ENCODE data around the gene ARNT2. TPM values are rescaled to one million over a fixed set of nuclear protein-coding genes. Genes with fewer than 3 reads are reported as not detected.
A peak's percentile ranks its signal among the peaks of the same experiment; 100 is the strongest.

ARNT2 gene
- polyA plus RNA-seq, 12 donors, result 6.5 to 11.3 (median 7.2) TPM; not detected in 1

DNA sequence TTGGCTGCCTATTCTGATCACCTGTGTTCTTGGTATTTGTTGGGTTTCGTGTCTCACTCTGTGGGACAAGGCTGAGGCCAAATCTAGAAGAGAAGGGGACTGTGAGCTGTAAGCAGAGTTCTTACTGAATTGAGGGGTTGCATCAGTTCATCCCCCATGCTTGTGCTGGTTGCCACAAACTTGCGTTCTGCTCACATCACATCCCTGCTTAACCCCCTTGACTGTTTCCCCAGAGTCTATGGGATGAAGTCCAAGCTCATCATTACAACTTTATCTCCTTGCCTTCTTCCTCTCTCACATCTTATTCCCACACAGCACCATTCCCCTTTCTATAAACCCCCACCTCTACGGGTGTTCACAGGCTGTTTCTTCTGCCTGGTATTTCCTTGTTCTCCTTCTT, 147.2 kb downstream of the ARNT2 start:
- no peak for DNase-seq

- DNase-seq, result no peak
Measured at GRCh38 chr15:80554560-80554959, 150.4 kb downstream of the ARNT2 start.

- DNase-seq, result no peak
Measured at GRCh38 chr15:80556694-80557367, 152.6 kb downstream of the ARNT2 start.

DNA sequence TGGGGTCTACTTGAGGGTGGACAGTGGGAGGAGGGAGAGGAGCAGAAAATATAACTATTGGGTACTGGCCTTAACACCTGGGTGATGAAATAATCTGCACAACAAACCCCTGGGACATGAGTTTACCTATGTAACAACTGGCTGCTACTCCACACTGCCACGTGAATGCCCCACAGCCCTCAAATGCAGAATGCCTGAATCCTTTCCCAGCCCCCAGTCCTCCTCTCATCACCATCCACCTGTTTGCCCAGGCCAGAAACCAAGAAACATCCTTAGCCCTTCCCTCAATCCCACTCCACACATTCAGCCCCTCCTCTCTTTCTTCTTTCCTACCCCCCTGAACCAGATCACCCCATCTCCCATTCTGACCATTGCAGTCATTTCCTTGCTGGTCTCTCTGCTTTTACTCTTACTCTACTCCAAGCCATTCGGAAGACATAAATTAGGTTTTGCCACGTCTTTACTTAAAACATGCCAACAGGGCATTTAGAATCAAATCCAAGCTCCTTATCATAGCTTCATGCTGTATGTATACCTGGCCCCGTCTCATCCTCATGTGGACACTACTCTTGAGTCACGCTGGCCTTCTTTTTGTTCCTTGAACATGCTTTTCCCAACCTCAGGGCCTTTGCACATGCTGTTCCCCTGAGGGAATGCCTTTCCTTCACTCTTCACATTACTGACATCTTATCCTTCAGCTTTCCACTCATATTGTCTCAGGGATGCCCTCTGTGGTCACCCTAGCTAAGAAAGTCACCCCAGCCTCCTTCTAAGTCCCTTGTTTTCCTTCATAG, 153.5 kb downstream of the ARNT2 start:
- no peak for DNase-seq

DNA sequence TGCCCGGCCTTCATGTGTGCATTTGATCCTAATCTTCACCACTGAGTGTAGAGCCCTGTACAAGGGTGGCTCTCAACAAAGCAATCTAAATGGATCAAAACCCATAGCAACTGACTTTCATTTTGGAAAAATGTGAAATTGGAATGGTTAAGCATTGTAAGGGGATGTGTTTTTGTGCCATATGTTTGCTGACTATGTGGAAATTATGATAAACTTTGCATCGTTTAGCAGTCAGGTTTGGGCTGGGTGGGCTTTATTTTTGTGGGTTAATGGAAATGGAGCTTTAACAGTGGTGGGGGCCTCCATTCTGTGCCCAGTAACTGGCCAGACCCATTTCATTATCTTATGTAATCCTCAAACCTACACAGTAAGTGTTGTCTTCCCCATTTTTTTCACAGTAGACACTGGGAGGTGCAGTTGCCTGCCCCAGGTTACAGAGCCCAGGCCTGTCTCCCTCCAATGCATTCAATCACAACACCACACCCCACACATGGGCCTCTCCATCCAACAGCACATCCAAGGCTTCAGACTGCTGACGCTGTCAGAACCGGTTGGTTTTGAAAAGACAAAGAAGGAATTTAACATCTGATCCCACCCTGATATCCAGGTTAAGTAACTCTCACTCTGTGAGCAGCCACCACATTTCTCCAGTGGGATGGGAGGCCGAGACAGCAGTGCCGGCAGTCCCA, 154.6 kb downstream of the ARNT2 start:
- no peak for DNase-seq

DNA sequence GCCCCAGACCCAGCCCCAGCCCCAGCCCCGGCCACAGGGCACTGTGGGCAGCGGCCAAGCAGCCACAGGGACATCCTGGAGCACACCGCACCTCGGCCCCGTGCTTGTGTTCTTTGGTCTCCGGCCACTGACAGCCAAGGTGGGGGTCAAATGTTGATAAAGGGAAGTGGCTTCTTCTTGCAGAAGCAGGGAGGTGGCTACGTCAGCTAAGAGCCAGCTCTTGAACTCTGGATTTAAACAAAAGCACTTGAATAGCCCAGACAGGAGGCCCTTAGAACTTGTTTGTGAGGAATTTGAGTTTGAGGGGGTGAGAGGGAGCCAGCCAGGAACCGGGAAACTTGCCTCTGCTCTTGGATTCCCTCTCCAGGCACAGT, 155.1 kb downstream of the ARNT2 start:
- no peak for DNase-seq

GRCh38 chr15:80559761-80560160, 155.6 kb downstream of the ARNT2 start:
- DNase-seq, result no peak

- DNase-seq, result no peak
Measured at GRCh38 chr15:80560601-80561400, 156.6 kb downstream of the ARNT2 start.

- no peak for DNase-seq
Measured at GRCh38 chr15:80561500-80561899, 157.3 kb downstream of the ARNT2 start.

- no peak for DNase-seq
Measured at GRCh38 chr15:80562033-80562432, 157.9 kb downstream of the ARNT2 start.

- DNase-seq, result no peak
Measured at GRCh38 chr15:80562846-80563245, 158.7 kb downstream of the ARNT2 start.

DNA sequence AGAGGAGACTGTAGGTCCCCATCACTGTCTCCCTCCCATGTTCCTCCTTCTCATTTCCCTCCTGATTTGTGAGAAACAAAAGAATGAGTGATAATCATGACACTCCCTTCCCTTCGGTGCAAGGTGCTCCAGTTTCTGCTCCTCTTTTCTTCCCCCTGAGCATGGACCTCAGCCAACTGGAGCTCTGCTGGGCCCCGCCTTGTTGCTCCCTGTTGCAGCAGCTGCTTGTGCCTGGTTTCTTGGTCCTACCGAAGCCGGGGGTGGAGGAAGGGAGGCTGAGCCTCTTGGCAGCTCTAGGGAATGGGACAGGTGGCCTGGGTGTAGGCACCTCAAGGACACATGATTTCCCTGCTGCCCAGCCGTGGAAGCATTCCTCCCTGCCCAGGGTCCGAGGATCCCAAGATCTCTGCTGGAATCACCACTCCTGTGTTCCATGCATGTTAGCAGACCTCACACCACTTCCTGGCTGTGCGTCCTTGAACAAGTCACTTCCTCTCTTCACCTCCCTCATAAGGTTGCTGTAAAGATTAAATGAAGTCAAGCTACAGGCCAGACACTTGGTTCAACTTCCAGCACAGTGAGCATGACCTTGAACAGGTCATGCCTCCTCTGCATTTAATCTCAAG, 159.3 kb downstream of the ARNT2 start:
- no peak for DNase-seq

- DNase-seq, result no peak
Measured at GRCh38 chr15:80564056-80564455, 159.9 kb downstream of the ARNT2 start.

DNA sequence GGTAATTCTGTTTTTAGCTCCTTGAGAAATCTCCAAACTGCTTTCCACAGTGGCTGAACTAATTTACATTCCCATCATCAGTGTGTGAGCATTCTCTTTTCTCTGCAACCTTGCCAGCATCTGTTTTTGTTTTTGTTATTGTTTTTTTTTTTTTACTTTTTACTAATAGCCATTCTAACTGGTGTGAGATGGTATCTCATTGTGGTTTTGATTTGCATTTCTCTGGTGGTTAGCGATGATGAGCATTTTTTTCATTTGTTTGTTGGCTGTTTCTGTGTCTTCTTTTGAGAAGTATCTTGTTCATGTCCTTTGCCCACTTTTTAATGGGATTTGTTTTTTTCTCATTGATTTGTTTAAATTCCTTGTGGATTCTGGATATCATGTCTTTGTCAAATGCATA, 161.2 kb downstream of the ARNT2 start:
- DNase-seq, result no peak

GRCh38 chr15:80565988-80566387, 161.8 kb downstream of the ARNT2 start:
- no peak for DNase-seq

DNA sequence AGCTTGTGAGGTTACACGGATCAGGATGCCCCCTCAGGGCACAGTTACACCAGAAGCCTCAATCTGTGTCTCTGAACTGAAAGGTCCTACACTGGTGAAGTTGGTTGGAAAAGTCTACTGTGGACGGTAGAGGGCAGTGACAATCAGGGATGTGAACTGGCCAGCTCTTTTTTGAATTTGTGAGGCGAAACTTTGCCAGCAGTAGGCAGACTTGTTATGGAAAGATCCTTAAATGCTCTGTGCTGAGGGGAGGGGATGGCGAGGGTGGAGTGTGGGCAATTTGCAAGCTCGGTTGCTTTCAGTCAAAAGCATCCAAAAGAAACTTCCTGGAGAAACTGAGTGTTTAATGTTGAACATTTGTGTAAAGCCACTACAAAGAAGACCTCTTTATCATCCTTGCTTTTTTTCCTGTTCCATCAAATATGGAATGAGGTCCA, 163.6 kb downstream of the ARNT2 start:
- DNase-seq, result peak; percentile 75

DNA sequence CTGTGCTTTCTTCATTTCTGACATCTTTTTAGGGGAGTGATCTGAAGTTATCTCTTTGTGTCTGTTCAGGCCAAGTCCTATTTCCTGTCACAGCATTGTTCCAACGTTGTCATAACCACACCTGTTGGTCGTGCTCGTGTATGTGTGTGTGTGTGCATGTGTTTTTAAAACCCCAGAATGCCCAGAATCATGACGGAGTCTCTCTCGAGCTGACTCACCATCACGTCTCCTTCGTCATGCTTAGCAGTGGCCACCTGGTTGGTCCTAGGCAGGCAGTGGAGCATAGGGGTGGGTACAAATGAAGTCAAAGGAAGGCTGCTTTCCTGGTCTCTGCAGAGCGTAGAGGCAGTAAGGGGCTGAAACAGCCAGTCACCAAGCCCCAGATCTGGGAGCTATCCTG, 164.1 kb downstream of the ARNT2 start:
- no peak for DNase-seq

DNA sequence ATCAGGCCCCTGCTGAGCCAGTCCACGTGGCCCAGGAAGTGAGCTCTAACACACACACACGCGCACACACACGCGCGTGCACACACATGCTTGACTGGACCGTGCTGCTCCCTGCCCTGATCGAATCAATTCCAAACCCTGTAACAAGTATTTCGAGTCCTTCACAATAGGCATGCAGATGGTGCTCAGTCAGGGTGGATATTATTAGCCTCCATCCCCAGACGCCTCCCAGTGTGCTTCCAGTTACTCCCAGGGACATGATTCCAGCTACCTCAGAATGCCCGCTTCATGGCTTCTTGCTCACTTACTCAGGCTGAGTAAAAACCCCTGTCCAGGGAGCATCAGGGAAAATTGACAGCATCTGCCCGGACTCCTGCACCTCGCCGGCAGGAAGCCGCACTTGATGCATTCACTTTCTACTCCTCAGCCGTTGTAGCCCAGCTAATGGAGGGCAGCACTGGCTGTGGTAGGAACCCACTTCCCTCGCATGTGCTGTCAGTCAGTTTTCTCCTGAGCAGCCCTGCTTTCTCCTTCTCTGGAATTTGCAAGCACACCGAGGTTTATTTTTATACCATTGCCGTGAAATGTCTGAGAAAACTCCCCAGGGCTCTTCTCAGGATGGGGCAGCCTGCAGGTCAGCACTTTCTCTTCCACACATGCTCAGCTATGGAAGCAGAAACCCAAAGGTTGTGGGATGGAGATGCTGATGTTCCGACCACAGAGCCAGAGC, 164.9 kb downstream of the ARNT2 start:
- DNase-seq, result no peak

DNA sequence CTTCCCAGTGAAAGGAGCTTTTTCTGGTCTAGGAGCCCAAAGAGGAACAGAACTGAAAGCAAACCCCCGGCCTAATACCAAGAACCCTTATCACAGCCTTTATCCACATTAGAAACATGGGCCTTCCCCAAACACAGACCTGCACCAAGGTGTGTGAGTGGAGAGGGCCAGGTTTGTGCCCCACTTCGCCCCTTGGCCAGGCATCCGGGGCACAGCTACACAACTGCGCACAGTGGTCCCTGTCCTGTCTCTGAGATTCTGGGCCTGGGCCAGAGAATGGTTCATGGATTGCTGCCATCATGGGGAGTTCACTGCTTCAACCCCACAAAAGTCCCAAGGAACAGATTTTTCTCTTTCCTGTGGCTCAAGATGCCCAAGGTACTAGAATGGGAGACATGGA, 165.5 kb downstream of the ARNT2 start:
- DNase-seq, result no peak

GRCh38 chr15:80570553-80570952, 166.4 kb downstream of the ARNT2 start:
- DNase-seq, result no peak

DNA sequence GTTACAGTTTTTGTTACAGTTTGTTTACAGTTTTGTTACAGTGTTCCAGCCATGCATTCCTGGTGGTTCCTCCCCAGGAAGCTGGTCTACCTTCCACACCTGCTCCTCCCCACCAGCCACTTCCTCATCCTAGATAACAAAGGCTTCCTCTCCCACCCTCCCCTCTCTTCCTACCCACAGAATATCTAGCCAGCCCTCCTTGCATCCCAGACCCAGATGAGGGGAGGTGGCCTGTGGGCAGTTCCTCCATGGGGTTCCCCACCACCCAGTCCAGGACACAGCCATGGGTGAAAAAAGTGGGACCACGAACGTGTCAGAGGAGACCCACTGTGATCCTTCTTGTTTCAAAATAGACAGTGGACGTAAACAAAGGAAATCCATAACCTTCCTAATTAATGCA, 168.2 kb downstream of the ARNT2 start:
- DNase-seq, result no peak

Data from muscle of arm (tissue), 12 donors.